Stimulated activated CD8-positive, alpha-beta memory T cell treated with anti-CD3 and anti-CD28 coated beads, Interleukin-7, amount 100 ng/mL, for 1 hour (primary cell): ENCODE results near the gene POU2F3.

Experiments
- DNase-seq, 2 donors: peaks; one replicate each; pipeline ENCODE4 v3.0.0-alpha.2; 2020; ENCODE audit warnings: low read depth in 2 of 2

POU2F3 gene

DNA sequence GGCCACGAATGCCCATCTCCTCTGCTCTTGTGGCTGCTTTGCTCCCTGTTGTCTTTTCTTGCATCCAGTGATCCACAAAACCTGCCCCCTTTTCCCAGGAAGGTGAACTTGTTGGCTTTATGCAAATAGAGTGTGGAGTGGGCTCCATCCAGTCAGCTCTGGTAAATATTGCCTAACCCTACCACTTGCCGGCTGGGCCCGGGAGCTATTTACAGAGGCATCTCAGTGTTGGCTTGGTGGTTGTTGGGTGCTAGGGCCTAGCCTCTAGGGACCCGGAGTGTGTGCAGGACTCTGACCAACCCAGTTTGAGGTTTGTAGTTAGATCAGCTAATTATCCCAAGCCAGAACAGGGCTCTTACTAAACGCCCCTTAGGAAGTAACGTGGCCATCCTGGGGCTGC is 44.3 kb downstream of the POU2F3 start:
- DNase-seq, result no peak

DNA sequence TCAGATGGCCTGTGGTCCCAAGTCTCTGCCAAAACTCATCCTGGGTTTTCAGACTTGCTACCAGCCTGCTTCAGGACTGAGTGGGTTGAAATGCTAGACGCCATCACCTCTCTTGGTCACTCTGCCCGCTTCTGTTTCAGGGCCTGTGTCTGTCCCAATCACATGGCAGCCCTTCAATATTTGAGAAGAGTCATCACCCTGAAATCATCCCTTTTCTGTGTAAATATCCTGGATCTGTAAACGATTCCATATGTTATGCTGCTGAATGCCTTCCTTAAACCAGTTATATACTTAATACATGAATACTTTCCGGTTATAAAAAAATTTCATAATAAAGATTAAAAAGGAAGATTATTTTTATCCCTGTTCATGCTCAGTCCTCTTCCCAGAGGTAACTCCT is 45.3 kb downstream of the POU2F3 start:
- no peak for DNase-seq

GRCh38 chr11:120288021-120288420 is 48.1 kb downstream of the POU2F3 start:
- no peak for DNase-seq

GRCh38 chr11:120289426-120289825 is 49.5 kb downstream of the POU2F3 start:
- no peak for DNase-seq

- DNase-seq, result no peak
These were observed 51.0 kb downstream of the POU2F3 start for GRCh38 chr11:120290956-120291355.

DNA sequence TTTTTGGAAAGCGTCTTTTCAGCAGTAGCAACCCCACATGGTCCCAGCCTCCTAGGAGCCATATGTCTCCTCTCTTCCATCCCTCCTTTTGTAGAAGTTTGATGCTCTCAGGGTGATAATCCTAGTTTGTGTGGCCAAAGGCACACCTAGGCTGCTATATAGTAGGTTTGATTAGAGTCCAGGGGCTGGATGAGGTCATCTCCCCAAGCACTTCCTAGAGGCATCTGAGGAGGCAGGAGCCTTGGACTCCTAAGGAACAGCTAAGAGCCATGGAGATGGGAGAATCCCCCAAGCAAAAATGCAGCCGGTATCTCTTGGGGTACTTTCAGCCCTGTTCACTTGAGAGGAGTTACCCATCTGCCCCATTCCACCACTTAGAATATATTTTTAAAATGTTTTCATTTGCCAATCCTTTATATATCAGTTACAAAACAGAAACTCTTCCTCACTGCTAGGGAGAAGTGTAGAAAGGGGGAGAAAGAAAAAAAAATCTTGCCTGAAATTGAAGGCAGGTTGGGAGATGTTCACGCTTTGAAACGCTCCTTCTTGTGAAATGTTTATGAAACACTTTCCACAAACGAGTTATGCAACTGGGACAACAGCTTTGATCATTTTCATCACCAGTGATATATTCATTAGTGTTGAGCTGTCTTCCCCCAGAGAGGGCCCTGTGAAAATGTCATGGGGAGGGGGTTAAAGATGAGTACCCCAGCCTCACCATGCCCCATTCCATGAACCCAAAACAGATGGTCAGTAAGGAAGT is 53.3 kb downstream of the POU2F3 start:
- no peak for DNase-seq

GRCh38 chr11:120294096-120294495 is 54.2 kb downstream of the POU2F3 start:
- DNase-seq, result no peak

- no peak for DNase-seq
These were observed 55.2 kb downstream of the POU2F3 start for GRCh38 chr11:120295099-120295498.

- no peak for DNase-seq
These were observed 56.6 kb downstream of the POU2F3 start for GRCh38 chr11:120296554-120296953.

DNA sequence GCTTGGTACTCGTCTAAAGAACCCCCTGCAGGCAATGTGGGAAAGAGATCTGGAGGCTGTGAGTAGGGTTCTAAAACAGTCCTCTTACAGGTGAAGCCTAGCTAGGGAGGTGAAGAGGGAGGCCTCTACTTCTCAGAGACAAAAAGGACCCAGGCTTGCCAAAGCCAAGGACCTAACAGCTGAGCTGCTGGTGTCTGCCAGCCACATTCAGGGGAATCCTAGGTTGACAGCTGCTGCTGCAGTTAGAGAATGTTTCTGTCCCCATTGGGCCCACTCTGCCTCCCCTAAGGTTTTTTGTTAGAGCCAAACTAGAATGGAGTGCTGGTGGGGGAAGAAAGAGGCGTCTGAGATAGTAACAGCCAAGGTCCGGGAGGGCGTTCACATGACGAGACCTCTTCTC is 58.5 kb downstream of the POU2F3 start:
- DNase-seq, result no peak

GRCh38 chr11:120302001-120302805 is 62.3 kb downstream of the POU2F3 start:
- DNase-seq, result no peak

DNA sequence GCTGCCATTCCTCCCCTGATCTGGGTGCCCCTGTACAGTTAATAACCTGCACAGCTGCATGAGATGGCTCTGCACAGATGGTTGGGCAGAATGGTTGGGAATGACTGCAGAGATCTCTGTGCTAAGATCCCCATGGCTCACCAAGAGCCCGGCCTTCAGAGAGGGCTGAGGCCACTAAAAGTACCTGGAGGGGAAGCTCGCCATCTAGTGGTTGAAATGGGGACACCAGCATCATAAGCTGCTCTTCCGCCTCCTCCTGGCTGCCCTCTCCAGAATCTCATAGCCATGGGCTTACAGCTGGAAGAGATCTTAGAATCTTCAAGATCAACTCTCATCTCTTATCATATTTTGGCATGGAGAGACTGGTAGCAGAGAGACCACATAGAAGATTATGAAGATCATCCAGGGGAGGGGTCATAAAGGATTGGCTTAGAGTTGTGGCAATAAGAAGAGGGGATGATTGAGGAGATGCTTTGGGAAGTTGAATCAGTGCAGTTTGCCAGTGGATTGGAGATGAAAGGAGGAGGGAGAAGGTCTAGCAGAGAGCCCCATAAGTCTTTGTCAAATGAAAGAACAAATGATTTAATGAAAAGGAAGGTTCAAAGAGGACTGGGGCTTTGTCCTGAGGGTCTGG is 63.2 kb downstream of the POU2F3 start:
- peak; percentile 20 to 24 for DNase-seq

DNA sequence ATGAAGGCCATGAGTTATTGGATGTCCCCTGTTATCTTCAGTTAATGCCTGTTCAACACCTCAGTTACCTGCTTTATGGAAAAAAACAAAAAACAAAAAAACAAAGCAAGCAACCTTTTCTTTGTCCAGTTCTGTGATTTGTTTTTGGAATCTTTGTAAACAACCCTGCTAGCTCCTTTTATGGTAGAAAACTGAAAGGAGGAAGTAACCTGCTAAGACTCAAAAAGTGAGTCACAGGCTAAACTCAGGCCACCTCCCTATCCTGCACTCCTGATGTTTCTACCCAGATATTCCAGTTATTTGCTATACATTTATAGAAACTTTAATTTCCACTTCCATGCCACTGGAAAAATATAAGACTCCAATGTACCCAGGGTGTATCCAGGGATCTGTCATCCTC is 64.6 kb downstream of the POU2F3 start:
- no peak for DNase-seq

DNA sequence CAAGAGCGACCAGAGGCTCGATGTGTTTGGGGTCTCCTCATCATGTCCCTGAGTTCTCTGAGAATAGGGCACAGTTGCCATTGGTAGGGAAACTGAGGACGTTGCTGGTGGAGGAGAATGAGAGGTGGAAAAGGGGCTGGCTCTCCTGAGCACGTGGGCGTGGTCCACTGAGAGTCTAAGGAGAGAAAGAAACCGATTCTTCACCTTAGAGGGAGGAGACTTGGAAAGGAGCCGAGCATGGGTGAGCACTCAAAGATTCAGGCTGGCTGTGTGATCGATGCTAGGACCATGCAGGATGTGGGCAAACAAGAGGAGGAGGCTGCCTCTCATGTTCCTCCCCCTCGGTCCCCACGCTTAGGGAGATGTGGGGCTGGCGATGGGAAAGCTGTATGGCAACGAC is 65.3 kb downstream of the POU2F3 start:
- no peak for DNase-seq

DNA sequence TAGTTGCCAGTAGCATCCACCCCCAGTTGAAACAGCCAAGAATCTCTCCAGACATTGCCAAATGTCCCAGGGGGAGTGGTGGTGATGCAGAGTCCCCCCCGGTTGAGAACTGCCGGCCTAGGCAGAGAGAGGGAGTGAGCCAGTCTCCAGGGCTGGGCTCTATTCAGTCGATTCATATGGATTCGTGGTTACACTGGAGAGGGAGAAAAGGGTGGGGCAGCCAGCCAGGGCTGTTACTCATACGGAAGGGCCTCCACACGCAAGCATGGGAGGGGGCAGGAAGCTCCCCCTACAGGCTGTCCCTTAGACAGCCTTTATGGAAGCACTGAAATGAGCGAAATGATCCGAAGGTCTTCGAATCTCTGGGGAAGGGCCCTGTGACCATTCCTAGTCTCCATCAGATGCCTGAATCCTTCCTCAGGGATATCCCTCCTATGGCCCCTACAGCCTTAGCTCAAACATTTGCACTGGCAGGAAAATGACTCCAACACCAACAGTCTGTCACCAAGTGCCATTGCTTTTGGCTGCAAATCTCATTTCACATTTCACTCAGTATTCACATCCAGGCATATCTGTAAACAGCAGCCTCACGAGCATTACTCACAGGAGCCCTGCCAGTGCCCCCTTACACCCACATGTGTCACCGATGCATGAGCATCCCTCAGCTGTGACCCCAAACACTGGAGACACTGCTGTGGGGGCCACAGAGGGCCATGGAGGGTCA is 66.7 kb downstream of the POU2F3 start:
- DNase-seq, result no peak

DNA sequence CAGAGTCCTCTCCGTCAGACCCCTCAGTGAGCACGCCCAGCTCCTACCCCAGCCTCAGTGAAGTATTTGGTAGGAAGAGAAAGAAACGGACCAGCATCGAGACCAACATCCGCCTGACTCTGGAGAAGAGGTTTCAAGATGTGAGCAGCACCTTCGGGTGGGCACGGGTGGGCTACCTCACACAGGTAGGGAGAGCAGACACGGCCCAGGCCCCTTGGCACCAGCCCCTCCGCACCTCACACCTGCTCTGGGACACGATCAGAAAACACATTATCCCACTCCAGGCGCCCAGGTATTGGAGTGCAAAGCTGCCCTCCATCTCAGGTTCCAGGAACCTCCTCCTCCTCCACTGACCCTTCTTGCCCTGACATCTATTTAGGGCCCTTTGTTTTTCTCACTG is 67.5 kb downstream of the POU2F3 start:
- DNase-seq, result no peak

GRCh38 chr11:120308081-120308480 is 68.1 kb downstream of the POU2F3 start:
- no peak for DNase-seq

DNA sequence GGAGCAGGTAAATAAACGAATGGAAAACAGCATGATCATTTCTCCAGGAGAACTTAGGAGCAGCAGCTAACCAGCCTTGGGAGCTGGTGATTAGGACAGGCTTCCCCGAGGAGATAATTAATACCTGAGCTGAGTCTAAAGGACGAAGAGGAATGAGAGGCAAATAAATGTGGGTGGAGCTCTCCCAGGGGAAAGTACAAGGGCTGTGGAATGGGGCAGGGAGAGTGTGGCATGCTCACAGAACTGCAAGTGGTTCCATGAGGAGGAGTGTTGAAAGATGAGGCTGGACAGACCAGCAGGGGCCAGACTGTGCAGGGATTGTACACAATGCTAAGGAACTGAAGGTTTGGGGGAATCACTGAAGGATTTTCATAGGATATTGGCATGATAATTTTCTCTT is 70.9 kb downstream of the POU2F3 start:
- DNase-seq, result no peak

- no peak for DNase-seq
These were observed 74.9 kb downstream of the POU2F3 start for GRCh38 chr11:120314861-120315260.

GRCh38 chr11:120316880-120317688 is 77.1 kb downstream of the POU2F3 start:
- DNase-seq, result no peak
